Ectodermal cell (in vitro differentiated cells): ENCODE results near the gene AFDN.
"Not testable (repeated sequence)": the region's sequence is repeated elsewhere in the genome, so short reads cannot be mapped to it uniquely, and the experiment has no call there.

Experiments used
- H3K27ac ChIP-seq: 2 replicates; pipeline ENCODE4 v1.7.0; 2013; ENCODE audit warnings: mild to moderate bottlenecking, low read depth, low read length; ENCODE audit not compliant: insufficient read depth, poor library complexity, severe bottlenecking
- H3K27me3 ChIP-seq: 2 replicates; pipeline ENCODE4 v1.7.0; 2013; ENCODE audit warnings: mild to moderate bottlenecking, low read length; ENCODE audit not compliant: insufficient read depth, control insufficient read depth, poor library complexity, severe bottlenecking
- H3K36me3 ChIP-seq: one replicate; pipeline ENCODE4 v1.7.0; 2013; ENCODE audit warnings: low read length; ENCODE audit not compliant: control insufficient read depth, insufficient read depth
- H3K4me1 ChIP-seq: one replicate; pipeline ENCODE4 v1.7.0; 2013; ENCODE audit warnings: low read length; ENCODE audit not compliant: control insufficient read depth, insufficient read depth
- H3K4me3 ChIP-seq: 2 replicates; pipeline ENCODE4 v1.7.0; 2013; ENCODE audit warnings: low read depth, low read length, control low read depth; ENCODE audit not compliant: insufficient read depth
- H3K9me3 ChIP-seq: 2 replicates; pipeline ENCODE4 v1.7.0; 2013; ENCODE audit warnings: mild to moderate bottlenecking, low read length, moderate library complexity; ENCODE audit not compliant: control insufficient read depth
- WGBS, 2 experiments: methylation state at CpG; one replicate each; pipeline ENCODE4 v1.1.7; 2013; ENCODE audit warnings: missing lambda C conversion rate in 2 of 2; 5-methylcytosine and 5-hydroxymethylcytosine counted together

Gene AFDN

DNA sequence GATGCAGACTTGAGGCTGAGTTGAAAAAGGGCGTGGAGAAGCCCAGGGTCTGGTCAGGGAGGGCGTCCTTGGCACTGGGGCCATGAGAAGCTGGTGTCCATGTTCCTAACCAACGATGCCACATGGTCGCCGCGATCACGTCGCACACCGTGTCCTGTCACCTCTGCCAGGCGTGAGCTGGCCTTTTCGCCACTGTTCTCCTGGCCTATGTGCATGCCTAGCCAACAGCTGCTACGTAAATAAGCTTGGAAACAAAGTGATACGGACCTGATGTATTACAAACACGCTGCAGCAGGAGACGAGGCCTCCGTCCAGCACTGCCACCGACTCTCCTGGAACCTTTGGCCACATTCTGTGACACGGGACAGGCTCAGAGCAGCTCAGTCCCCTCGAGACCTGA, 148.7 kb downstream of the AFDN start:
- H3K27me3 ChIP-seq: no peaks in the 10 kb centered on the region
- H3K36me3 ChIP-seq: no peaks in the 10 kb centered on the region
- no peak overlapping the region for H3K4me3 ChIP-seq
- H3K27ac ChIP-seq: no peak overlapping the region
- H3K4me1 ChIP-seq: peaks cover 12% of the 10 kb centered on the region
- 94 to 95% methylated on average over 18 to 19 of the region's 19 CpGs for WGBS, 2 experiments
- no peaks in the 10 kb centered on the region for H3K9me3 ChIP-seq

DNA sequence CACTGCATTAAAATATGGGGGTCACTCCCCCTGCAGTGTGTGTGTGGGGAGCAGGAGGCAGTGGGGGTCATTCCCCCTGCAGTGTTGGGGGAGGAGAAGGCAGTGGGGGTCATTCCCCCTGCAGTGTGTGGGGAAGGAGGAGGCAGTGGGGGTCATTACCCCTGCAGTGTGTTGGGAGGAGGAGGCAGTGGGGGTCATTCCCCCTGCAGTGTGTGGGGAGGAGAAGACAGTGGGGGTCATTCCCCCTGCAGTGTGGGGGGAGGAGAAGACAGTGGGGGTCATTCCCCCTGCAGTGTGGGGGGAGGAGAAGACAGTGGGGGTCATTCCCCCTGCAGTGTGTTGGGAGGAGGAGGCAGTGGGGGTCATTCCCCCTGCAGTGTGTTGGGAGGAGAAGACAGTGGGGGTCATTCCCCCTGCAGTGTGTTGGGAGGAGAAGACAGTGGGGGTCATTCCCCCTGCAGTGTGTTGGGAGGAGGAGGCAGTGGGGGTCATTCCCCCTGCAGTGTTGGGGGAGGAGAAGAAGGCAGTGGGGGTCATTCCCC, 149.5 kb downstream of the AFDN start:
- not testable (repeated sequence) for H3K36me3 ChIP-seq, H3K9me3 ChIP-seq
- peaks cover 12% of the 10 kb centered on the region for H3K4me1 ChIP-seq

DNA sequence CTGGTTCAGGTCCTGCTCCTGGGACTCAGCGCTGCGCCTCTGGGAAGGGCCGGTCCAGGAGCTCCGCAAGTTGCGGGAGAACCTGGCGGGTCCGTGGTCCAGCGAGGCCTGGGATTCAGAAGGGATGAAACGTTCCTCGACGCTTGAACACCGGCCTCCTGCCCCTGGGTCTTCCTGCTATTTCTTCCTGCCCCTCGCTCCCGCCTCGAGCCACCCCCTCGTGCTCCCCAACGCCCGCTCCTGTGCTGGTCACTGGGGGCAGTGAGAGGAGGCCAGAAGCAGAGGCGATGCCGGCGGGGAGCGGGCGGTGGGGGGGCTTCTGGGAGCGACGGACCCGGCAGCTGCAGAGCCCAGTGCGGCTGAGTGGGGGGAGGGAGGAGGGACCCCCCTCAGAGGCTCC, 150.0 kb downstream of the AFDN start:
- Histone ChIP-seq H3K9me3 (no peaks in the 10 kb centered on the region), H3K36me3 (no peaks in the 10 kb centered on the region), H3K4me1 (peaks cover 12% of the 10 kb centered on the region), H3K4me3 (no peak overlapping the region), H3K27me3 (no peaks in the 10 kb centered on the region), H3K27ac (no peak overlapping the region)
- WGBS, 2 experiments: 96 to 97% methylated on average over 27 of the region's 27 CpGs

More for the DNA sequence above, 149.5 kb downstream of the AFDN start:
- H3K4me3 ChIP-seq, H3K27ac ChIP-seq, H3K27me3 ChIP-seq: not testable (repeated sequence)

DNA sequence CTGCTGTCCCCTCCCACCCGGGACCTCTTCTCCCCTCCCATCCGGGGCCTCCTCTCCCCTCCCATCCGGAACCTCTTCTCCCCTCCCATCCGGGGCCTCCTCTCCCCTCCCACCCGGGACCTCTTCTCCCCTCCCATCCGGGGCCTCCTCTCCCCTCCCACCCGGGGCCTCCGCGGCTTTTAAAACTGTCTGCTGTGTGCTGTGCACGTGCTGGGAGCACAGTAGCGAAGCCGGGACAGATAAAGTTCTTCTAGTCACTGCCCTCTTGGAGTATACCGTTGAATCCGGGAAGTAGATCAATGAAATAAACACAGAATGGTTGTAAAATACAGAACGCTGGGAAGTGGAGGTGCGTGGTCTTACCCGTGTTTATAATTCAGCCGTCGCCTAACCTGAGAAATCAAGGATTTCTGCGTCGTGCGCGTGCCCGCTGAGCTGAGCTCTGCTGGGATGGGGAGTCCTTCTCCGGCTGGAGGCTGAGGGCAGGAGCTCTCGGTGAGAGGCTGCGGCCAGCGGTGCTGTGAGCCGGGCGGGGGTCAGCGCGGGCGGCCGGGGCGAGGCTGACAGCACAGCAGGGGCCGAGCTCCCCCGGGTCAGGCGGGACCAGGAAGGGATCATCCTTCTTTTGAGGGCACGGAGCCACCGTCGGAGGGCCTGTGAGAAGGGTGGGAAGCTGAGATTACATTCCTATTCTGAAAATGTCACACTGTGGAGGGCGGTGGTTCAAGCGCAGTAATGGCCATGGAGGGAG, 151.2 kb downstream of the AFDN start:
- Histone ChIP-seq H3K27me3 (no peaks in the 10 kb centered on the region), H3K9me3 (peaks cover under 1% of the 10 kb centered on the region), H3K4me1 (peaks cover 8% of the 10 kb centered on the region), H3K36me3 (no peaks in the 10 kb centered on the region), H3K4me3 (no peak overlapping the region), H3K27ac (no peak overlapping the region)
- WGBS, 2 experiments: 94 to 95% methylated on average over 43 of the region's 43 CpGs

DNA sequence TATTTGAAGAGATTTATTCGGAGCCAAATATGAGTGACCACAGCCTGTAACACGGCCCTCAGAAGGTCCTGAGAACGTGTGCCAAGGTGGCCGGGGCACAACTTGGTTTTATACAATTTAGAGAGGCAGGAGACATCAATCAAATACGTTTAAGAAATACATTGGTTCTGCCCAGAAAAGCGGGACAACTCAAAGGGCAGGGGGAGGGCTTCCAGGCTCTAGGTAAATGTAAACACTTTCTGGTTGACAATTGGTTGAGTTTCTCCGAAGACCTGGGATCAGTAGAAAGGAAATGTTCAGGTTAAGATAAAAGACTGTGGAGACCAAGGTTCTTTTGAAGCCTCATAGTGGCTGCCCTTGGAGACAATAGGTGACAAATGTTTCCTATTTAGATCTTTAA, 151.9 kb downstream of the AFDN start:
- Histone ChIP-seq H3K27ac (no peak overlapping the region), H3K9me3 (peaks cover 3% of the 10 kb centered on the region), H3K4me1 (peaks cover under 1% of the 10 kb centered on the region), H3K4me3 (no peak overlapping the region), H3K27me3 (no peaks in the 10 kb centered on the region), H3K36me3 (no peaks in the 10 kb centered on the region)
- 91 to 95% methylated on average over 7 of the region's 7 CpGs for WGBS, 2 experiments

DNA sequence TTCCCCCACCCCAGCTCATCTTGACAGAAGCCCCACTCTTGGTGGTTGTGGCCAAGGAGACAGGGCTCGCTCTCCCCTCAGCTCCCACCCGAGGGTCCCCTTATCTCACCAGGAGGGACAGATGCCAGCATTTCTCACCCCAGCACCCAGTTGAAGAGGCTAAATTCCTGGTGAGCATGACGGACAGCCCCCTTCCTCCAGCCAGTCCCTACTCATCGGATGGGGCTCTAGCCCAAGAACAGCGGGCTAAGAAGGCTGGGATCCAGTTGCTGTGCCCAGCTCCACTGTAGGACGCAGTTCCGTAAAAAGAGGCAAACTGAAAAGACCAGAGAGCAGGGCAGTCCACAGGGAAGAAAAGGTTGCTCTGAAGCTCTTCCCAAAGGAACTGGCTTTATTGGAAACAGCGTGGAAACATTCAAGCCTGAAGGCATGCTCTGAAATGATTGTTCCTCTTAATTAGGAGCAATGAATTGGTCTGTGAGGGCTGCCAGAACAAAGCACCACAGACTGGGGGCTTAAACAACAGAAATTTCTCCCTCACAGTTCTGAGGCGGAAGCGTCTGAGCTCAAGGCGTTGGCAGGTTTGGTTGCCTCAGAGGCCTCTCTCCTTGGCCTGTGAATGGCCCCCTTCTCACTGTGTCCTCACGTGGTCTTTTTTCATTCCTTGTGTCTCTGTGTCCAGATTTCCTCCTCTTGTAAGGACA, 152.9 kb downstream of the AFDN start:
- 74 to 77% methylated on average over 12 of the region's 12 CpGs for WGBS, 2 experiments
- Histone ChIP-seq H3K4me1 (no peaks in the 10 kb centered on the region), H3K4me3 (no peak overlapping the region), H3K36me3 (no peaks in the 10 kb centered on the region), H3K9me3 (peaks cover 5% of the 10 kb centered on the region), H3K27ac (peak overlapping the region; percentile 31), H3K27me3 (no peaks in the 10 kb centered on the region)

DNA sequence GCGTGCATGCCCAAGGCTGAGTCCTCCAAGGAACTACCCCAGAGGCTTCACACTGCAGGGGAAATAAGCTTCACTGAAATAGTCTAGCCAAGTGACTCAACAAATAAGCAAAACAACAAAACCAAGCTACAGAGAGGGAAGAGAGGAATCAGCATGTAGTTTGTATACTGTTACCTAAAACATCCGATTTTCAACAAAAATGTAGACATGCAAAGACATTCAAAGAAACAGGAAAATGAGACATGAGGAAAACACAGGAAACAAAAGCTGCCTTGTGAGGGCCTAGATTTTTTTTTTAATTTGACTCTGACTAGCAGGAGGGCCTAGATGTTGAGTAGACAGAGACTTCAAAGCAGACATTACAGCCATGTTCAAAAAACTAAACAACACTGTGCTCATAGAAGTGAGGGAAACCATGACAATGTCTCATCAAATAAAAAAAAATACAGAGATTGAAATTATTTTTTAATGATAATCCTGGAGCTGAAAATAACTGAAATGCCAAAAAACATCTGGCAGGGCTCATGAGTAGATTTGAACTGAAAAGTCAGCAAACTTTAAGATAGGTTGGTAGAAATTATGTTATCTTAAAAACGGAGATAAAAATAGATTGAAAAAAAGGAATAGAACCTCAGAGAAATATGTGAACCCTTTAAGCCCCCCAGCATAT, 154.3 kb downstream of the AFDN start:
- 89 to 92% methylated on average over 3 of the region's 3 CpGs for WGBS, 2 experiments
- Histone ChIP-seq H3K9me3 (peaks cover 5% of the 10 kb centered on the region), H3K27me3 (no peaks in the 10 kb centered on the region), H3K4me1 (no peaks in the 10 kb centered on the region), H3K36me3 (no peaks in the 10 kb centered on the region), H3K27ac (no peak overlapping the region), H3K4me3 (no peak overlapping the region)

DNA sequence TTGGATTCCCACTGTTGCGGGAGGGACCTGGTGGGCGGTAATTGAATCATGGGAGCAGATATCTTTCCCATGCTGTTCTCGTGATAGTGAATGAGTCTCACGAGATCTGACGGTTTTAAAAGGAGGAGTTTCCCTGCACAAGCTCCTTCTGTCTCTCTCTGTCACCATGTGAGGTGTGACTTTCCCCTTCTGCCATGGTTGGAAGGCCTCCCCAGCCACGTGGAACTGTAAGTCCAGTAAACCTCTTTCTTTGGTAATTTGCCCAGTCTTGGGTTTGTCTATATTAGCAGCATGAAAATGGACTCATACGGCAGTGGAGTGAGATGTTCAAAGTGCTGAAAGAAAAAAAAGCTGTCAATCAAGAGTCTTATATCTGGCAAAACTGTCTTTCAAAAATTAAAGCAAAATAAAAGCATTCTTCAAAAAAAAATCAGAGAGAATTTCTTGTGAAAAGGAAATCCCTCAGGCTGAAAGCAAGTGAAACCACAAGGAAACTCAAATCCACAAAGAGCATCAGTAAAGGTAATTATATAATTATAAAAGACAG, 155.3 kb downstream of the AFDN start:
- no peaks in the 10 kb centered on the region for H3K4me1 ChIP-seq
- 95% methylated on average over 7 of the region's 7 CpGs for WGBS, 2 experiments
- no peak overlapping the region for H3K4me3 ChIP-seq
- H3K27ac ChIP-seq: no peak overlapping the region
- H3K9me3 ChIP-seq: peaks cover 5% of the 10 kb centered on the region
- no peaks in the 10 kb centered on the region for H3K36me3 ChIP-seq
- H3K27me3 ChIP-seq: no peaks in the 10 kb centered on the region

DNA sequence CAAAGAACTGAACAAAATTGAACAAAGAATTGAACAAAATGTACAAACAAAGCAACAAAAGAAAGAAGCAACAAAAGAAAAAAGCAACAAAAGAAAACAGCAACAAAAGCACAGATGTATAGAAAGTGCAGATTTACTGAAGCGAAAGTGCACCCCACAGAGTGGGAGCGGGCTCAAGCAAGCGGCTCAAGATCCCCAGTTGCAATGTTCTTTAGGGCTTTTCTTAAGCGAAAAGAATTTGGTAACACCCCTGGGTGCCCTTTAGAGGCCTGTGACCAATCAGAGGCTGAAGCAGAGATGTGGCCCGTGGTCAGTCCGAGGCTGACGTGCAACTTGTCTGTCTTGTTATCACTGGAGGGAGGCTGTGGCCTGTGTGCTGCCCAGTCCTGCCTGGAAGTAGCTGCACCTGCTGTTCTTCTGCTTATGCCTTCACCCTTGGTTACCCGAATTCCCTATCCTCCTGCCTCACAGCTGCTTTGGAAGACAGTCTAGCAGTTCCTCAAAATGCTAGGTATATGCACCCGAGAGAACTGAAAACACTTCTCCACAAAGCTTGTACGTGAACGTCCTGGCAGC, 157.5 kb downstream of the AFDN start:
- H3K27me3 ChIP-seq: no peaks in the 10 kb centered on the region

More for the DNA sequence above, 157.5 kb downstream of the AFDN start:
- H3K36me3 ChIP-seq: no peaks in the 10 kb centered on the region
- H3K9me3 ChIP-seq: peaks cover 5% of the 10 kb centered on the region
- no peak overlapping the region for H3K27ac ChIP-seq
- 93 to 95% methylated on average over 11 of the region's 11 CpGs for WGBS, 2 experiments
- no peak overlapping the region for H3K4me3 ChIP-seq
- H3K4me1 ChIP-seq: no peaks in the 10 kb centered on the region
